GM21619 (cell line): ENCODE results near the gene FSIP1.

Experiments used
- ATAC-seq: cut with Tn5 transposase; IDR thresholded peaks from one replicate; pipeline ENCODE4 v1.9.1; 2021; ENCODE audit not compliant: unreplicated experiment

Gene FSIP1

DNA sequence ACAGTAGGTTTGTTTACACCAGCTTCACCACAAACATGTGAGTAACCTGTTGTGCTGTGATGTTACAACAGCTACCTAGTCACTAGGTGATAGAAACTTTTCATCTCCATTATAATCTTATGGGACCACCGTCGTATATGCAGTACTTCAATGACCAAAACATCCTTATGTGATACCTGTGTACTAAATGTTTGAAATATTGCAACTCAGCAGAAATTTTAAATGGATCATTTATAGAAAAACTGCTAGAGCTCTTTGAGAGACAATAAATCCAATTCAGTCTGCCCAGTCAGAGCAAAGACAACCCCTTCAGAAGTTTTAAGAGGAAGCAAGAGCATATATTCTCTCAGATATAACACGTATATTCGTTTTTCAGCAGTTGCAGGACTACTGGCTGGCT, 128.3 kb downstream of the FSIP1 start:
- ATAC-seq: no peak

DNA sequence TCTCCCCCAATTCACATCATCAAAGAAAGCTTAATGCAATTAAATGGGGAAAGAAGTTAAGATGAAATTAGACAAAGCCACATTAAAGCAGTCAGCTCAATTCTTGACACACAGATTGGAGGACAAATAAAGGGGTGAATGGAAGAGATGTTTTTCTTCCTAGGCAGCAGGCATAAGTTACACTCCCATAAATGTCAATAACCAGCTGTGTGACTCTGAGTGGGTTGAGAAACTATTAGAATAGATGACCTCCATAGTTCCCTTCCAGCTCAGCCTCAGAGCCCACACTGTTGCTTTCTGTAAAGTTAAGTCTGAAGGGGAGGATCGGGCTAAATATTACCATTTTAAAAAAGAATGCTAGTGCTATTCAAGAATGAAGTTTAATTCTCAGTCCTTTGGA, 130.8 kb downstream of the FSIP1 start:
- ATAC-seq: no peak

DNA sequence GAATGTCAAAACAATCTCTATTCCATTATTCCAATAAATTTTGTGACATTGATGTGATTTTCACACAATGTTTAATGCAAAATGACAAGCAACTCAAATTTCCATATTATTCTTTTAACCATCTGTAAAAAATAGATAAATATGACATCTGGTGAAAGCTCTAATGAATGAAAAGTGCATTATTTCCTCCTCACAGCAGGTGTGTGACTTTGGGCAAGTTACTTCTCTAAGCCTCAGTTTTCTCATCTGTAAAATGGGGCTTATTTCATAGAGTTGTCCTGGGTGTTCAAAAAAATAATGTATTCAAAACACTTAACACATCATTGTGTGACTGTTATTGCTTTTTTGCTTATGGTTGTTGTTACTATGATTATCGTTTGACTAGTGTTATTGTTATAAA, 131.3 kb downstream of the FSIP1 start:
- no peak for ATAC-seq

DNA sequence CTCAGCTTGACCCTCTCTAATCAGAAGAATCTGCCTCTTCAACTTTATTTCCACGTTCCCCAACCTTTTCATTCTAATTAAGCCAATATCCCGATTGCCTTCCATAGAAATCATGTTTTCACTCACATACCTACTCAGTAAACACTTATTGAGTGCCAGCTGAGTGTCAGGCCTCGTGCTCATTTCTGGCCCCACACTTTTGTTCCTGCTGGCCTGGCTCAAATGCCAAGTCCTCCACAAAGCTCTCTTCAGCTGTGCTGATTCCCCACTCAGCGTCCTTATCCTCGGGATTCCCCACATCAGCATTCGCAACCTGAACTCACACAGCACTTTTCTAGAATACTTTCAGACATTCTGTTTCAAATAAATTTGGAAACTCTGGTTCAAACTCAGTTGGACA, 132.9 kb downstream of the FSIP1 start:
- no peak for ATAC-seq

DNA sequence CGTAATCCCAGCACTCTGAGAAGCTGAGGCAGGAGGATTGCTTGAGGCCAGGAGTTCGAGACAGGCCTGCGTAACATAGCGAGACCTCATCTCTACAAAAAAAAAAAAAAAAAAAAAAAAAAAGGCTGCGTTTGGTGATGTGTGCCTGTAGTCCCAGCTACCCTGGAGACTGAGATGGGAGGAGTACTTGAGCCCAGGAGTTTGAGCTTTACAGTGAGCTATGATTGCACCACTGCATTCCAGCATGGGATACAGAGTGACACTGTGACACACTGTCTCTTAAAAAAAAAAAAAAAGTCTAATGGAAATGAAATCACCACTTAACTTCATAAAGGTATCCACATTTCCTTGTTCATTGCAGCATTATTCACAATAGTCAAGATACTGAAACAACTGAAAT, 136.2 kb downstream of the FSIP1 start:
- no peak for ATAC-seq

DNA sequence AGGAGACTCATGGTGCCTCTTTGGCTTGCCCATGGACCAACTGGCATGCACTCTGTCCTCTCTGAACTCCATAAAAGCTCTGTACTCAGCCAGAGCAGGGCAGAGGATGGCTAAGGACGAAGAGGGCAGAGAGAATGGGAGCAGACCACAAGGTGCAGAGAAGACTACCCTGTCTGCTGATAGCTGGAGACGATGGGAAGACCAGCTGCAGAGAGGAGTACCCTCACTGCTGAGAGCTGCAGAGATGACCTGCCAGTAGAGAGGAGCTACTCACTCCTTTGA, 136.7 kb downstream of the FSIP1 start:
- ATAC-seq: no peak

DNA sequence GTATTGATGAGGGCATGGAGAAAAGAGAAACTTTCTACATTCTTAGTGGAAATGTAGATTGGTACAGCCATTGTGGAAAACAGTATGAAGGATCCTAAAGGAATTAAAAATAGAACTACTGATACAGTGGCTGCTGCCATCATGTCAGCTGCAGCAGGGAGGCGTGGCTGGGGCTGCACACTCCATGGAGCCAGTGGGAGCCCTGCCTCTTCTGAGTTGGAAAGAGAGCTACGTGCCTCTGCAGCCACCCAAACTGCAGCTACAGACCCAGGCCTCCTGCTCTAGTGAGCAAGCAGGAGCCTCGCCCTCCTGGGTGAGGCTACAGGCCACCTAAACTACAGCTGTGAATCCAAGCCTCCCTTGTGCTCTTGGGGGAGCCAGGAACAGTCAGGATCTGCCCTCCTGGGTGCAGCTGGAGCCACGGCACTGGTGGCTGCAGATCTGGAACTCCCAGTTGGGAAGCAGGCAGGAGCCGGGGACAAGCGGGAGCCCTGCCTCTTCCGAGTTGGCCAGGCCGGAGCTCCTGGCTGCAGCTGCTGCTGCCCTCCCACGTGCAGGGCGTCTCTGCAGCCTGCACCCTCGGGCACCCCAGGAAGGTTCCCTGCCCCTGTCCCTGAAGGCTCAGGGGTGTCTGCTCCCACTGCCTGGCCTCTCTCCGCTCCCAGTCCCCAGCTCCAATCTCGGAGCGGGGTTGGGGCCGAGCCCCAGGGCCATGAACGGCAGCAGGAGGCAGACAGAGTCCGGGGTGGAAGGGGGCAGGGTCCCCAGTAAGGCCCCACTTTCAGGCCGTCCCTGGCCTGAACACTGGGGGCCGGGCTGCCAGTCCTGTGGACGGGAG, 137.3 kb downstream of the FSIP1 start:
- ATAC-seq: no peak

DNA sequence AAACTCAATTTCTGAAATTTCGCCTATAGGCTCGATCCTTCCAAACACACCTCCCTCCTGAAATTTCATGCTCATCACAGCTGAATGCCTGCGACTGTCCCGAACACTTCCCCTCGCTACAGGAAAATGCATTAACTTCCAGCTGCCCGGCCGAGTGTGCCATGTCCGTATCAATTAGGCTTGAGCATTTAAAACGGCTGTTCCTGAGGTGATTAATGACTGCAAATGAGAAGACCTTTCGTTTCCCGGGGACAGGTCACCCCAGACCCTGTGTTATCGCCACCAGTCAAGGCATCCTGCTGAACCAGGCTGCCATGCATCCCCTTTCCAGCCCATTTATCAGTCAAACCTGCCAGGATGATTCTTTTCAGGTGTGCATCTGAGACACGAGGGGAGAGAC, 138.5 kb downstream of the FSIP1 start:
- ATAC-seq: no peak

DNA sequence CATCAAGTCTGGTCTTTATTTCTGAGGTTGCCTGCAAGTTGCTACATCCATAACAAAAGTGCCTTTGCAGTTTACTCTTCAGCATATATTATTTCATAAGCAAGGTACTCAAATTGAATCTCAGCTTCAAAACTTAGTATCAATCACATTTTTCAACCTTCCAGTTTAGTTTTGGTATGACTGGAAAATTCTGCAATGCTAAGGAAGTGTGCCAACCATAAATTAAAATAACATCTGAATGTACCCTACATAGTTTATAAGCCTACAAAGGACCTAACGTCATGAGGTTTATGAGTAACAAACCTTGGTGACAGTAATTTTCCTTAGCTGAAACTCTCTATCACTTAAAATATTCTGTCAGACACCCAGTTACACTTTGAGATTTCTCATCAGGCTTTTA, 138.9 kb downstream of the FSIP1 start:
- no peak for ATAC-seq

DNA sequence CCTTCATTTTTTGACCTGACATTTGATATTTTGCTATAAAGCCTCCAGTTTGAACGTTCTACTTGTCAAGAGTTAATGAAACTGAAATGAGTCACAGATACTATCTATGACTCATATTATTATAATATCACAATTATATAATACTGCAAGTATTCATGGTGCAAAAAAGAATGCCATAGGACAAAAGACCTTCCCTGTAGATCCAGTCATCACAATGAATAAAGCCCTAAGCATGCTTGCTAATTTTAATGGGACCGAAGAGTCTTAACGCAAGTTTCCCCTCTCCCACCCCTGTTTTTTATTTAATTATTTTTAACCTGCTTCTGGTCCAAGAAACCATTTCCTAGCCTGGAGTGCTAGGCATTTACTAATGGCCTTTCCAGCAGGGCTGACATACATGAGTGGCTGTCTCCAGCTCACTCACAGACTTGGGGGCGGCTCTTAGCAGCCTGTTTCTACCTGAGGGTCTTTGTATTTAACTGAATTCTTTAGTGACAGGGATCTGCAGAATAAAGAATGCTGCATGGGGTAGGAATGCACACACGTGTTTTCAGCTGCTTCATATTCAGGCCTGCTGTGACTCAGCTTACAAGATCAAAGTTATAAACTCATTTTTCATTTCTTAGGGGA, 140.5 kb downstream of the FSIP1 start:
- no peak for ATAC-seq

DNA sequence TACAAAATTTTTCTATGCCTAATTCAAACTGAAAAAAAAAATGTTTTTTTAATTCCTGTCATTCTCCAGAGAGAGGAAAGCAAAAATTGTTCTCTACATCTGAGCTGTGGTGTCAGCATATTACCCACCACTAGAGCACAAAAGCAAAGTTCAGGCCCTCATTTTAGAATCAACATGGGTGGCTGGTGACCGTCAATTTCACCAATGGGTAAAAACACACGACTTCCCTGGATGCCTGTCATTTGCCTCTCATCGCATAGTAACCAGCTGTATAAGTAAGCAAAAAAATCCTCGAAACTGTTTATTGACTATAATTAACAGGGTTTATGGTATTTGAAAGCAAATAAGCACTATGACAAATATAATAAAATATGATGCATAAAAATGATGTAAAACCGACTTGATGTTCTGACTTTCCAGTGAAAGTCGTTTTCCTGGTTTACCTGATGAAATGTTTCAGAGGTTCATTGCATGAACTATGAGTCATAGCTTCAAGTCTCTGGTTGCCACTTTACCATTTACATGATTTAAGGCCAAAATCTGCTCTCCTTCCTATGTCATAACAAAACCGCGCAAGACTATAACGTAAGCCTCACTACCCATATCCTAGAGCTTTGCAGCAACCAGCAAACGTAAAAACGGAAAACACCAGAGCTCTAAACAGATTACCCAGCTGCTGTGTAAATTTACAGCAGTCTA, 141.3 kb downstream of the FSIP1 start:
- ATAC-seq: no peak

DNA sequence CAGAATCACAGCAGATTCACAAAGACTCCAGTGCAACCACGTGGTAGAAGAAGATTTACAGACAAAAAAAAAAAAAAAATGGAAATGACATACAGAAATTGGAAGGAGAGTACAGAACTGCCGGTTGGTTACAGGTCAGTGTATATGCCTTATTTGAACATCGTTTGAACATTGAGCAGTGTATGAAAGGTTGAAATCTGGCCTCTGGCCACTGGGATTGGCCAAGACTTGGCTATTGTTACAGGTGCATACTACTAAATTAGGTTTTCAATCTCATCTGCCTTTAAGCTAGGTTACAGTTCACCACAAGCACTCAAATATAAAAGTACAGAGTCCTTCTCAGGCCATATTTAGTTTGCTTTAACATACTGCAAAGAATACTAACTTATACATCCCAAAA, 142.0 kb downstream of the FSIP1 start:
- ATAC-seq: no peak

DNA sequence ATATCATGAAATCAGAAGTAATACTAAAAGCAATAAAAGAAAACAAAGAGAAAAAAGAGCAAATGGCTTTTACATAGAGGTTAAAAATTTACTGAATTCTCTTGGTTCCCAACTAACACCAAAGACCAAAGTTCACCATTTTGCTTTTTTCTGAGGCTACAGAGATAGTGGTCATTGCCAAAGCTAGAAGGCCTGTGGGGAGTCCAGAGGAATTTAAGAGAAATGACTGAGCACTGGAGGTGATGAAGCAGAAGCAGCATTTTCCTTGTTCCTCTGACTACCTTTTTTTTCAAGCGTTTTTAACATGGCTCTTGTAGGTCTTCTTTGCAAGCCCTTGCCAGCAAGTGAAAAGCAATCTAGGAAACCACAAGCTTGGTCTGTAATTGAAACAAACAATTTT, 143.6 kb downstream of the FSIP1 start:
- no peak for ATAC-seq

DNA sequence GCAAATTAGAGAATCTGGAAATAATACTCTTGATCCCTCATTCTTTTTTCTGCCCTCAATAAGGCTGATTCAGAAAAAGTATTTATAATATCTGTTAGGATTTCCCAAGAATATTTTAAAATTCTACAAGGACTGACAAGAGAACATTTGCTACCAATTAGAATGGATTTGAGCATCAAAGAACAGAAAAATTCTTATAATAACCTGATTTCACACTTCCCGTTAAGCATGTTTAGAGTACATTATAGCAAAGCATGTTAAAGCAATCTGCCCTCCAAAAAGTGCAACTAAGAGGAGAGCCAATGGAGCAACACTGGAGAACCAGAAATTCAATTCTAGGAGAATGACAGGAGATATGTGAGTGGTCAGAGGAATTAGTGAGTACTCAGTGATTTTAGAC, 144.6 kb downstream of the FSIP1 start:
- ATAC-seq: no peak

DNA sequence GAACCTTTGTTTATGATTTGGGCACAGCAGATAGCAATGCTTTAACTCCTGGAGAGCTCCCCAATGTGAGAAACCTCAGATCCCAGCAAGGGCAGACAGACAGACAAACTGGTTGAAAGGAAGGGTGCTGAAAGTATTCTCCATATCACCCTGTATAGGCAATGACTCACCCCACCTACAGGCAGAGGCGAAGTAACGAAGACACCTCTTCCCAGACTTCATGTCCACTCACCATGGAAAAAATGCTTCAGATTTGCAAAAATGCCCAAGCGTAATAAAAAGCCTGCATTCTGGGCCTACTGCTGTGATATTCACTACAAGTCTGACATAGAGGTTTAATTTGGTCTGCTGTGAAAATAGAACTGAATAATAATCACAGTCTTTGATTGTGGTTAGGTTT, 151.3 kb downstream of the FSIP1 start:
- no peak for ATAC-seq

DNA sequence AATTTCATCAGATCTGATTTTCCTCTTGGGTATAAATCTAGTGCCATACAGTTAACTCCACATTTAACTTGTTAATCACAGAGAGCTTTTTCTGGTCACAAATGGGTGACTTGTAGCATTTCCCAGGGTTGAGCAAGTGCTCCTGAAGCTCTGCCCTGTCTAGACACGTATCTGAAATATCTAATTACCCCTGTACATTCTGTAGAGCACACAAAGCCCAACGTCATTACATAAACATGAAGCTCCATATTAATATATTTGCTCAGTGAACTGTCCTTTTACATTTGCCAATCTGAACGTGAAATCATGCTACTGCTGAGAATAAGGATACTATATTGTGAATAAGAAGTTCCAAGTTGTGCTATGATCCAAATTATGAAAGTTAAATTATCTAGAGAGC, 152.7 kb downstream of the FSIP1 start:
- no peak for ATAC-seq

DNA sequence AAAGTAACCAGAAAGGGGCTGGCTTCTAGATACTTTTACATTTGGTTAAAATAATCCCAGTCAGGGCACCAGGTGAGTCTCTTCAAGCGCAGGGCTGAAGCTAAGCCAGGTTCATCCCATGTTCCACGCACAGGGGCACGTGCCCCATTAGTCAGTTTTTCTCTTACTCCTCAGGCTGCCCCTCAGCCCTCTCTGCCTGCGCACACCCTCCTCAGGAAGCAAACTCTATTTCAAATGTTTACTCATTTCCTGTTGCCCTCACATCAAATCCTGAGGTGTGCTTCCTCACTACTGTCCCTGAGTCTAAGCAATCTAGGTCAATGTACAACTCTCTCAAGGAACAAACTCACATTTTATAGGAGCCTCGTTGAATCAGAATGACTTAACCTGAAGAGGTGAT, 153.3 kb downstream of the FSIP1 start:
- no peak for ATAC-seq

DNA sequence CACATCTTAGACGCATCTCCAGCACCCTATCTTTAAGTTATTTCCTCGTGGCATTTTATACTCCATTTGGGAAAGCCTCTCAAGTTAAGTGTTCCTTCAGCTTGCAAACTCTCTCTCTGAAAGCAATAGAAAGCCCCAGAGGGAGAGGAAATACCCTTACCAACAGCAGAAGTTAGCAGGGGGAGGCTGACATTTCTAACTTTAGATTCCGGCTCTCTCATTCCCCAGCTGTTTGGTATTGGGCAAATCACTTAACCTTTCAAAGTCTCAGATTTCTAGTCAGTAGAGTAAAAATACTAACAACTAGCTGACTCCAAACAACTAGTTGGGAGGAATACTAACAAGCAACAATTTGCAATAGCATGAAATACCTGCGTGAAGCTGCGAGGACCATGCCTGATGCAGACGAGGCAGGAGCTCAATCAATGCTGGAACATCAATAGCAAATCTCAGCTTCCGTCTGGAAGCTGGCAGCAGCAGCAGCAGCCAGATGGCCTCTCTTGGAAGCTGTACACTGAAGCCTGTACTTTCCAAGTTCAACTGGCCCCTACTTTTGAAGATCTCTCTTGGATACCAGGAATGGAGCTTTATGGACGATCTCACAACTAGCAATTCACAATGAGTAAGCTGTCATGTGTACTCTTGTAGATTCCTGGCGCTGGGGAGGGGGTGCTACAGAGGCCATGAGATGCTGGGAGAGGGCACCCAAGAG, 153.9 kb downstream of the FSIP1 start:
- ATAC-seq: no peak

DNA sequence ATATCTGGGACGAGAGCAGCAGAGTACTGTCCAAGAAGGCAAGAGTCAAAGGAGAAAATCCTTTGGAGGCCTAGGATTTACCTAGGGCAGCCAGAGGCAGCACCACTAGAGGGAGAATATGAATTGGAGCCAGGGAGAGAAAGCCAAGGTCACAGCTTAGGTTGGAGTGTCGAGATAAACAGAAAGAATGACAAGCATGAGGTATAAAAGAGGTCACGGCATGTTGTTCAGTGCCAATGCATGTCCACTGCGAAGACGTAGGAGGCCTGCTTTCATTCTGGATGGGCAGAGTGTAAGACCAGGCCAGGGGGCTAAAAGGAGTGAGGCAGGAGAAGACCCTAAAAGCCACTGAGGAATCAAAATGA, 154.5 kb downstream of the FSIP1 start:
- ATAC-seq: no peak

DNA sequence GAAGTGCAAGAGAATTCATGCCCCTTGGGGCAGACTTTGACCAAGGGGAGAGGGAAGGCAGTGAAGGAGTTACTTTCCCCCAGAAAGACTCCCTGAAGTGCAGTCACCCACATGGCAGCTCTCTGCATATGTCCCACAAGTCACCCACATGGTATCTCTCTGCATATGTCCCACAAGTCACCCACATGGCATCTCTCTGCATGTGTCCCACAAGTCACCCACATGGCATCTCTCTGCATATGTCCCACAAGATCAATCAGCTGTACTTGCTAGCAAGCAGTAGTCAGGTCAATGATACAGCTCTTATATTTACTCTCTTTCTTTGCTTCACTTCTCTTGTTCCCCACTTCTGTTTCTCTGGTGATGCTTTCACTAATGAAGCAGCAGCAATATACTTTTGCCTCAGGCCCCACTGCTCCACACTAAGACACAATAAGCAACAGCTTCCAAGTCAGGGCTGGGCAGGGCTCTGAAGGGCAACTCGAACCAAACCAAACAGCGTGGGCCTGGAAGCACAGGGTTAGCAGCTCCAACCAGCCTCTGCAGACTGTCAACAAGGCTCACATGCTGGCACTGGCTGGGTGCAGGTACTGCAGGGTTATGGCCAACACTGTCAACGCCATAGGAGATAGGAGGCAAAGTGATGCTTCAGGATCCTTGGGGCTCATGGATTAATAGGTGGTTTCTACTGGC, 155.0 kb downstream of the FSIP1 start:
- ATAC-seq: no peak

DNA sequence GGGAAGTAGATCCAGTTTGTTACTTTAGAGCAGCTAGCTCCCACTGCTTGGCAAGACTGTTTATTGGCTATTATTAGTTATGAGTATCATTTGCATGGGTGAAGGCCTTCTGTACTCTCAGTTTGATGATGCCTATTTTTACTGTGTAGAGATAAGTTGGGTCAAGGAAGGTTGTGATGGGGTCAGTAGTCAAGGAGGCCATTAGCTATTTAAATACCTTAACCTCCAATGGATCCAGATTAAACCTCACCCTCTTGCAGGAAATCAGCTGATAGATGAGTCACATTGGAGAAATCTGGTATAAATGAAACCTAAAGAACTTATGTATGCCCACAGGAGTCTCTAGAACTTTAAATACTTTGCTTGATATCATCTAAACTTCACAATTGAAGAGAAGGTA, 156.8 kb downstream of the FSIP1 start:
- no peak for ATAC-seq
